ENCODE data around the gene ITGAE. TPM values are rescaled to one million over a fixed set of nuclear protein-coding genes. Genes with fewer than 3 reads are reported as not detected.

ITGAE gene
- total RNA-seq, 1 donor from 2014 or later = 16.7 TPM

- Histone ChIP-seq H3K4me3 (ENCODE audit: low read length in 3 of 3) (no peak overlapping the region), H3K9me3 (ENCODE audit: control insufficient read depth in 3 of 3, low read length in 3 of 3) (no peaks in the 10 kb centered on the region), H3K9ac (ENCODE audit: low read depth in 1 of 3, low read length in 3 of 3) (no peak overlapping the region), H3K4me1 (ENCODE audit: control insufficient read depth in 3 of 3, insufficient read depth in 3 of 3, low read length in 3 of 3) (peaks cover 0 to 7% (median 0%) of the 10 kb centered on the region in 3 donors), H3K27me3 (ENCODE audit: control insufficient read depth in 3 of 3, insufficient read depth in 3 of 3, low read length in 3 of 3) (no peaks in the 10 kb centered on the region), H3K27ac (ENCODE audit: low read depth, low read length) (no peak overlapping the region), H3K36me3 (ENCODE audit: control insufficient read depth in 3 of 3, insufficient read depth in 3 of 3, low read length in 3 of 3) (peaks cover 0 to 4% (median 2%) of the 10 kb centered on the region in 3 donors)
Measured at GRCh38 chr17:3683054-3683511, 117.9 kb downstream of the ITGAE start.

GRCh38 chr17:3682033-3682432, 119.0 kb downstream of the ITGAE start:
- H3K27me3 ChIP-seq (ENCODE audit: control insufficient read depth in 3 of 3, insufficient read depth in 3 of 3, low read length in 3 of 3) = no peaks in the 10 kb centered on the region
- peaks cover 0 to 8% (median 4%) of the 10 kb centered on the region in 3 donors for H3K36me3 ChIP-seq (ENCODE audit: control insufficient read depth in 3 of 3, insufficient read depth in 3 of 3, low read length in 3 of 3)
- no peak overlapping the region for H3K4me3 ChIP-seq (ENCODE audit: low read length in 3 of 3)
- no peak overlapping the region for H3K9ac ChIP-seq (ENCODE audit: low read depth in 1 of 3, low read length in 3 of 3)
- no peaks in the 10 kb centered on the region for H3K9me3 ChIP-seq (ENCODE audit: control insufficient read depth in 3 of 3, low read length in 3 of 3)
- peaks cover 0 to 7% (median 0%) of the 10 kb centered on the region in 3 donors for H3K4me1 ChIP-seq (ENCODE audit: control insufficient read depth in 3 of 3, insufficient read depth in 3 of 3, low read length in 3 of 3)
- H3K27ac ChIP-seq (ENCODE audit: low read depth, low read length) = no peak overlapping the region

GRCh38 chr17:3681565-3681964, 119.4 kb downstream of the ITGAE start:
- Histone ChIP-seq H3K9me3 (ENCODE audit: control insufficient read depth in 3 of 3, low read length in 3 of 3) (no peaks in the 10 kb centered on the region), H3K9ac (ENCODE audit: low read depth in 1 of 3, low read length in 3 of 3) (no peak overlapping the region), H3K4me1 (ENCODE audit: control insufficient read depth in 3 of 3, insufficient read depth in 3 of 3, low read length in 3 of 3) (peaks cover 0 to 7% (median 0%) of the 10 kb centered on the region in 3 donors), H3K27ac (ENCODE audit: low read depth, low read length) (no peak overlapping the region), H3K36me3 (ENCODE audit: control insufficient read depth in 3 of 3, insufficient read depth in 3 of 3, low read length in 3 of 3) (peaks cover 0 to 8% (median 4%) of the 10 kb centered on the region in 3 donors), H3K4me3 (ENCODE audit: low read length in 3 of 3) (no peak overlapping the region), H3K27me3 (ENCODE audit: control insufficient read depth in 3 of 3, insufficient read depth in 3 of 3, low read length in 3 of 3) (no peaks in the 10 kb centered on the region)

- Histone ChIP-seq H3K36me3 (ENCODE audit: control insufficient read depth in 3 of 3, insufficient read depth in 3 of 3, low read length in 3 of 3) (peaks cover 0 to 9% (median 4%) of the 10 kb centered on the region in 3 donors), H3K9ac (ENCODE audit: low read depth in 1 of 3, low read length in 3 of 3) (no peak overlapping the region), H3K4me1 (ENCODE audit: control insufficient read depth in 3 of 3, insufficient read depth in 3 of 3, low read length in 3 of 3) (peaks cover 0 to 7% (median 0%) of the 10 kb centered on the region in 3 donors), H3K4me3 (ENCODE audit: low read length in 3 of 3) (no peak overlapping the region), H3K9me3 (ENCODE audit: control insufficient read depth in 3 of 3, low read length in 3 of 3) (no peaks in the 10 kb centered on the region), H3K27ac (ENCODE audit: low read depth, low read length) (no peak overlapping the region), H3K27me3 (ENCODE audit: control insufficient read depth in 3 of 3, insufficient read depth in 3 of 3, low read length in 3 of 3) (no peaks in the 10 kb centered on the region)
Measured at GRCh38 chr17:3681057-3681456, 119.9 kb downstream of the ITGAE start.

GRCh38 chr17:3679531-3680126, 121.4 kb downstream of the ITGAE start:
- Histone ChIP-seq H3K9ac (ENCODE audit: low read depth in 1 of 3, low read length in 3 of 3) (no peak overlapping the region), H3K27me3 (ENCODE audit: control insufficient read depth in 3 of 3, insufficient read depth in 3 of 3, low read length in 3 of 3) (no peaks in the 10 kb centered on the region), H3K27ac (ENCODE audit: low read depth, low read length) (no peak overlapping the region), H3K36me3 (ENCODE audit: control insufficient read depth in 3 of 3, insufficient read depth in 3 of 3, low read length in 3 of 3) (peaks cover 0 to 10% (median 4%) of the 10 kb centered on the region in 3 donors), H3K4me1 (ENCODE audit: control insufficient read depth in 3 of 3, insufficient read depth in 3 of 3, low read length in 3 of 3) (peaks cover 0 to 7% (median 0%) of the 10 kb centered on the region in 3 donors), H3K4me3 (ENCODE audit: low read length in 3 of 3) (no peak overlapping the region), H3K9me3 (ENCODE audit: control insufficient read depth in 3 of 3, low read length in 3 of 3) (no peaks in the 10 kb centered on the region)

GRCh38 chr17:3678821-3679530, 122.0 kb downstream of the ITGAE start:
- Histone ChIP-seq H3K9me3 (ENCODE audit: control insufficient read depth in 3 of 3, low read length in 3 of 3) (no peaks in the 10 kb centered on the region), H3K27ac (ENCODE audit: low read depth, low read length) (no peak overlapping the region), H3K9ac (ENCODE audit: low read depth in 1 of 3, low read length in 3 of 3) (peak overlapping the region in 2 of 3 donors; percentile 33 to 51), H3K27me3 (ENCODE audit: control insufficient read depth in 3 of 3, insufficient read depth in 3 of 3, low read length in 3 of 3) (no peaks in the 10 kb centered on the region), H3K36me3 (ENCODE audit: control insufficient read depth in 3 of 3, insufficient read depth in 3 of 3, low read length in 3 of 3) (peaks cover 0 to 10% (median 2%) of the 10 kb centered on the region in 3 donors), H3K4me1 (ENCODE audit: control insufficient read depth in 3 of 3, insufficient read depth in 3 of 3, low read length in 3 of 3) (peaks cover 0 to 7% (median 0%) of the 10 kb centered on the region in 3 donors), H3K4me3 (ENCODE audit: low read length in 3 of 3) (no peak overlapping the region)

- Histone ChIP-seq H3K27me3 (ENCODE audit: control insufficient read depth in 3 of 3, insufficient read depth in 3 of 3, low read length in 3 of 3) (no peaks in the 10 kb centered on the region), H3K9ac (ENCODE audit: low read depth in 1 of 3, low read length in 3 of 3) (peak overlapping the region in 2 of 3 donors; percentile 33 to 51), H3K9me3 (ENCODE audit: control insufficient read depth in 3 of 3, low read length in 3 of 3) (no peaks in the 10 kb centered on the region), H3K27ac (ENCODE audit: low read depth, low read length) (no peak overlapping the region), H3K4me1 (ENCODE audit: control insufficient read depth in 3 of 3, insufficient read depth in 3 of 3, low read length in 3 of 3) (peaks cover 0 to 7% (median 0%) of the 10 kb centered on the region in 3 donors), H3K36me3 (ENCODE audit: control insufficient read depth in 3 of 3, insufficient read depth in 3 of 3, low read length in 3 of 3) (peaks cover 0 to 10% (median 4%) of the 10 kb centered on the region in 3 donors), H3K4me3 (ENCODE audit: low read length in 3 of 3) (no peak overlapping the region)
Measured at GRCh38 chr17:3678095-3678820, 122.7 kb downstream of the ITGAE start.

GRCh38 chr17:3675886-3676285, 125.1 kb downstream of the ITGAE start:
- H3K9ac ChIP-seq (ENCODE audit: low read depth in 1 of 3, low read length in 3 of 3) = no peak overlapping the region
- H3K4me3 ChIP-seq (ENCODE audit: low read length in 3 of 3) = no peak overlapping the region
- peaks cover 0 to 7% (median 0%) of the 10 kb centered on the region in 3 donors for H3K4me1 ChIP-seq (ENCODE audit: control insufficient read depth in 3 of 3, insufficient read depth in 3 of 3, low read length in 3 of 3)
- H3K9me3 ChIP-seq (ENCODE audit: control insufficient read depth in 3 of 3, low read length in 3 of 3) = no peaks in the 10 kb centered on the region
- H3K36me3 ChIP-seq (ENCODE audit: control insufficient read depth in 3 of 3, insufficient read depth in 3 of 3, low read length in 3 of 3) = peaks cover 4 to 10% (median 6%) of the 10 kb centered on the region in 3 donors
- H3K27me3 ChIP-seq (ENCODE audit: control insufficient read depth in 3 of 3, insufficient read depth in 3 of 3, low read length in 3 of 3) = no peaks in the 10 kb centered on the region
- H3K27ac ChIP-seq (ENCODE audit: low read depth, low read length) = no peak overlapping the region

GRCh38 chr17:3672571-3672970, 128.4 kb downstream of the ITGAE start:
- Histone ChIP-seq H3K27ac (ENCODE audit: low read depth, low read length) (no peak overlapping the region), H3K4me3 (ENCODE audit: low read length in 3 of 3) (no peak overlapping the region), H3K36me3 (ENCODE audit: control insufficient read depth in 3 of 3, insufficient read depth in 3 of 3, low read length in 3 of 3) (peaks cover 4 to 6% (median 5%) of the 10 kb centered on the region in 3 donors), H3K9me3 (ENCODE audit: control insufficient read depth in 3 of 3, low read length in 3 of 3) (no peaks in the 10 kb centered on the region), H3K27me3 (ENCODE audit: control insufficient read depth in 3 of 3, insufficient read depth in 3 of 3, low read length in 3 of 3) (no peaks in the 10 kb centered on the region), H3K4me1 (ENCODE audit: control insufficient read depth in 3 of 3, insufficient read depth in 3 of 3, low read length in 3 of 3) (peaks cover 14 to 24% (median 16%) of the 10 kb centered on the region in 3 donors), H3K9ac (ENCODE audit: low read depth in 1 of 3, low read length in 3 of 3) (no peak overlapping the region)

Data from skeletal muscle tissue (tissue), 4 donors.